ENCODE measurements around the gene AOPEP.

GRCh38 chr9:95017062-95017461 is 290.6 kb downstream of the AOPEP start:
- TF ChIP-seq CTCF (IDR thresholded peaks at IDR 0.05) (no peak), POLR2A (IDR thresholded peaks at IDR 0.05) (no peak)

All from uterus (tissue), 2 donors.